CD4-positive, alpha-beta T cell treated with Interleukin-21 for 1 hour (primary cell): ENCODE results near the gene CREB3L2.
A peak's percentile ranks its signal among the peaks of the same experiment; 100 is the strongest.
"Not testable (repeated sequence)": the region's sequence is repeated elsewhere in the genome, so short reads cannot be mapped to it uniquely, and the experiment has no call there.

Source experiments
- DNase-seq: peaks from one replicate; pipeline ENCODE4 v3.0.0-alpha.2; 2020

CREB3L2 gene

GRCh38 chr7:138001529-138002095 is at the start of gene CREB3L2:
Gene CREB3L2 (minus strand): TSS chr7:138002086. CDS start chr7:138001705, 381 bp downstream.
- peak; percentile 71 for DNase-seq

- no peak for DNase-seq
Measured at GRCh38 chr7:138049505-138050116, 47.7 kb upstream of the CREB3L2 start.

- DNase-seq: no peak
Measured at GRCh38 chr7:138047907-138048306, 46.0 kb upstream of the CREB3L2 start.

GRCh38 chr7:138044897-138045296 is 43.0 kb upstream of the CREB3L2 start:
- no peak for DNase-seq

- DNase-seq: not testable (repeated sequence)
Measured at GRCh38 chr7:138040063-138040462, 38.2 kb upstream of the CREB3L2 start.

GRCh38 chr7:138036135-138036534 is 34.2 kb upstream of the CREB3L2 start:
- DNase-seq: no peak

GRCh38 chr7:138033241-138033640 is 31.4 kb upstream of the CREB3L2 start:
- no peak for DNase-seq

- DNase-seq: no peak
Measured at GRCh38 chr7:138032770-138033169, 30.9 kb upstream of the CREB3L2 start.

- no peak for DNase-seq
Measured at GRCh38 chr7:138032186-138032585, 30.3 kb upstream of the CREB3L2 start.

GRCh38 chr7:138030679-138031351 is 28.9 kb upstream of the CREB3L2 start:
- no peak for DNase-seq

- DNase-seq: no peak
Measured at GRCh38 chr7:138029941-138030340, 28.1 kb upstream of the CREB3L2 start.

- no peak for DNase-seq
Measured at GRCh38 chr7:138029126-138029525, 27.2 kb upstream of the CREB3L2 start.

GRCh38 chr7:138027100-138027499 is 25.2 kb upstream of the CREB3L2 start:
- DNase-seq: no peak

- DNase-seq: no peak
Measured at GRCh38 chr7:138025215-138026186, 23.6 kb upstream of the CREB3L2 start.

GRCh38 chr7:138024765-138025164 is 22.9 kb upstream of the CREB3L2 start:
- DNase-seq: no peak

- DNase-seq: no peak
Measured at GRCh38 chr7:138024343-138024691, 22.4 kb upstream of the CREB3L2 start.

GRCh38 chr7:138023618-138024342 is 21.9 kb upstream of the CREB3L2 start:
- no peak for DNase-seq

- no peak for DNase-seq
Measured at GRCh38 chr7:138021889-138022288, 20.0 kb upstream of the CREB3L2 start.

GRCh38 chr7:138017992-138018391 is 16.1 kb upstream of the CREB3L2 start:
- DNase-seq: no peak

GRCh38 chr7:138015096-138015495 is 13.2 kb upstream of the CREB3L2 start:
- DNase-seq: no peak

- no peak for DNase-seq
Measured at GRCh38 chr7:138014686-138015085, 12.8 kb upstream of the CREB3L2 start.

GRCh38 chr7:138014201-138014600 is 12.3 kb upstream of the CREB3L2 start:
- DNase-seq: not testable (repeated sequence)

- no peak for DNase-seq
Measured at GRCh38 chr7:138009350-138009653, 7.4 kb upstream of the CREB3L2 start.
